ENCODE data around the gene DOCK8.
A peak's percentile ranks its signal among the peaks of the same experiment; 100 is the strongest.

DOCK8 gene

DNA sequence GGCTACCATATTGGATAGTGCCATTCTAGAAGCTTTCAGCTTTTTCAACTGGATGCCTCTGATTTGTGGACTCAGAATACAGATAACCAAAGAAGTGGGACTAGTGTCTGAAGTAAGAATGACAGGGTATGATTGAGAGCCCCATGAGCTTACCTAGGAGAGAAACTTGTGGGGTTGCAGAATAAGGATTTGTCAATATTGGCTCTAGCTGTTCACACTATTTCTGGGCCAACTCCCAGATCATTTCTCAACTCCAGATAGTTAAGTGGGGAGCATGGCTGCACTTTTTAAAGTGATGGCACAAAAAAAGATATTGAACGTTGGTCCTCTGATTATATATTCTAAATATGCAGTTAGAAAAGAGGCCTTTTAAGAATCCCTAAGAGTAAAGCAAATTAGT, 252.1 kb downstream of the DOCK8 start:
- no peak for DNase-seq

GRCh38 chr9:468766-469426, 254.2 kb downstream of the DOCK8 start:
- DNase-seq, result no peak

- DNase-seq, result peak; percentile 86
Observed at GRCh38 chr9:469672-470551, 255.2 kb downstream of the DOCK8 start.

GRCh38 chr9:470552-471194, 256.0 kb downstream of the DOCK8 start:
- no peak for DNase-seq

DNA sequence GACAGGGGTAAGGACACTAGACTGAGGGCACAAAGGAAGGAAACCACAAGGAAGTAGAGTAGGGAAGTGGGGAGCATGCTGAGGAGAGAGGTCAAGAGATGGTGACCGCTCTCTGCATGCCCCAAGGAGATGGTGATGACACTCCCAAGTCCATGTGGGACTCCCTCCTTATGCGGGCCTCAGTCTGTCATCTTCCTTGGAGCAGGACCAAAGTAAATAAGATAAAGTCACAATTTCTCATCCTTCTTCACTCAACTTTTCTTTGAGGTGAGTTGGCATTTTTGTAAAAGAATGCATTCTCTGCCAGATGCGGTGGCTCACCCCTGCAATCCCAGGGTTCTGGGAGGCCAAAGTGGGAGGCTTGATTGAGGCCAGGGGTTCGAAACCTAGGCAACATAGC, 256.7 kb downstream of the DOCK8 start:
- no peak for DNase-seq

- DNase-seq, result no peak
Observed at GRCh38 chr9:472479-473075, 257.9 kb downstream of the DOCK8 start.

DNA sequence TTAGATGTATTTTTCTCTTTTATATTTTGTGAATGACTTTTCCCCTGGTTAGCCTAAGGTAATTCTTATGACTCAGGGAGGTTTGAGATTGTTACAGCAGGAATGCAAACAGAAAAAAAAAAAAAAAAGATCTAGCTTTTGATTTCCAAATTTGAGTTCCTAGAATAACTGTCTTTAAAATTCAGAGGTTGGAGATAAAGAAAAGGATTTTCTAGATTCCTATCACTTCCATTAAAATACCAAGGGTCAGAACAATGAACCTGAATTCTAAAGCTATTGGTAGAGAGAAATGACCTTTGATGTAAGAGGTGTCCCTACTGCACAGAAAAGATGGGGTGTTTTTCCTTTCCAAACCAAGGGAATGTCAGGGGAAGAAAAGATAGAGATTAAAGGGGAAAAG, 262.5 kb downstream of the DOCK8 start:
- no peak for DNase-seq

GRCh38 chr9:479304-479970, 264.8 kb downstream of the DOCK8 start:
- no peak for DNase-seq

GRCh38 chr9:479971-480350, 265.3 kb downstream of the DOCK8 start:
- no peak for DNase-seq

DNA sequence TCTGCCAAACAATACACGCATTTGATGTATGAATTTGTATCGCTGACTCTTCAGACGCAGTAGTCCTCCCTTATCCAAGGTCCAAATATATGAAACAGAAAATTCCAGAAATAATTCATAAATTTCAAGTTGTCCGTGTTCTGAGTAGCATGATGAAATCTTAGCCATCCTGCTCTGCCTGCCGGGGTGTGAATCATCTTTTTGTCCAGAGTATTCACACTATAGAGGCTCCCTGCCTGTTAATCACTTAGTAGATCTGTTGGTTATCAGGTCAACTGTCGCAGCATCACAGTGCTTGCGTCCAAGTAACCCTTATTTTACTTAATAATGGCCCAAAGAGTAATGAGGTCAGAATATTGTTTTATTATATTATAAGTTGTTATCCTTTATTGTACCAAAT, 268.1 kb downstream of the DOCK8 start:
- no peak for DNase-seq

GRCh38 chr9:486156-486555, 271.5 kb downstream of the DOCK8 start:
- no peak for DNase-seq

GRCh38 chr9:487429-487828, 272.8 kb downstream of the DOCK8 start:
- no peak for DNase-seq

DNA sequence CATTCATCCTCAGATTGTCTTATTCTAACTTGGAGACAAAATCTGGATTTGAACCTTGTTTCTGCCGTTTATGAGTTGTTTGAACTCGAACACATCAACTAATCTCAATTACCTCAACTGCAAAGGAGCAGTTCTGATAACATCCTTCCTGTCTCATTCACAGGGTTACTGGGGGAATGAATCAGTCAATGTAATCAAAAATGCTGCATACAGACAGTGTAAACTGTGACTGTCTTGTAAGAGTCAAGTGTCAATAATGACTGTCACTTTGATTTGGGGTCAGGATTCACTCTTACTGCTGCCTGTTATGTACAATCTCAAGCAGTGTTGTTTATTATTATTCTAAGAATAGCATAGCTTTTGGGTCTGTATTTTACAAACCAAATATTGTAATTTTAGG, 273.8 kb downstream of the DOCK8 start:
- DNase-seq, result no peak

- DNase-seq, result no peak
Observed at GRCh38 chr9:489198-490197, 274.8 kb downstream of the DOCK8 start.

DNA sequence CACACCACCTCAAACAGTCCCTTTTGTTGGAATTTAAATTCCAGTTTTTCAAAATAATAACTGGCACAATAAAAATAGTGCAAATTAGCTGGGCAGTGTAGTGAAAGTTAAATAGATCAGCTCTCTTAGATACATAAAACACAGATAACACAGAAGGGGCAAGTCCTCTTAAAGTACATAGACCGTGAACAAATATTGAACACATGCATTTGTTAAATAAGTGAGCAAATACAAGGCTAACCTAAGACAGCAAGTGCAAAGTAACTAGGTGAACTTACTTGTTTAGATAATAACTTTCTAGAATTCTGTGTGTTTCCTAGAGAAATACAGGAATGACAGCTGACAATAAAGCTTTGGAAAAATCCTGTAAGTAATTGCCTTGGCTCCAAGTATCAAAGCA, 280.1 kb downstream of the DOCK8 start:
- no peak for DNase-seq

DNA sequence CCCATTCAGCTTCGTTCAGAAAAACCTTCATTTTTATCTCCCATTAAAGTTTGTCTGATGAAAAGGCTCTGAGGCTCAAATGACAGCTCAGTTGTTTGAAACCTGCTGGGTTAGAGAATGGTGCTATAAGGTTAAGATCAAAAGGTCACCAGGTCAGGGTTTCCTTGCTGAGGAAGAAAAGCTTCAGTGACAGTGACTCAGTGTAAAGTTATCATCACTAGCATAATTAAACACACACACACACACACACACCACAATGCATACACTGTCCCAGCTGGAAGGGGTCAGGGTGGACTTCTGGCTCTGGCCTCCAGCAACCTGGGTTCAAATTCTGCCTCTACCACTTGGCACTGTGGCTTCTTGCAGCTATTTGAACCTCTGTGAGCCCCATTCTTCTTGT, 281.1 kb downstream of the DOCK8 start:
- no peak for DNase-seq

GRCh38 chr9:503326-503725, 288.7 kb downstream of the DOCK8 start:
- no peak for DNase-seq

GRCh38 chr9:503881-504852, 289.5 kb downstream of the DOCK8 start, which contains the start of gene KANK1:
Gene KANK1, plus strand, starts transcription at chr9:504695.
- DNase-seq, result peak; percentile 44

DNA sequence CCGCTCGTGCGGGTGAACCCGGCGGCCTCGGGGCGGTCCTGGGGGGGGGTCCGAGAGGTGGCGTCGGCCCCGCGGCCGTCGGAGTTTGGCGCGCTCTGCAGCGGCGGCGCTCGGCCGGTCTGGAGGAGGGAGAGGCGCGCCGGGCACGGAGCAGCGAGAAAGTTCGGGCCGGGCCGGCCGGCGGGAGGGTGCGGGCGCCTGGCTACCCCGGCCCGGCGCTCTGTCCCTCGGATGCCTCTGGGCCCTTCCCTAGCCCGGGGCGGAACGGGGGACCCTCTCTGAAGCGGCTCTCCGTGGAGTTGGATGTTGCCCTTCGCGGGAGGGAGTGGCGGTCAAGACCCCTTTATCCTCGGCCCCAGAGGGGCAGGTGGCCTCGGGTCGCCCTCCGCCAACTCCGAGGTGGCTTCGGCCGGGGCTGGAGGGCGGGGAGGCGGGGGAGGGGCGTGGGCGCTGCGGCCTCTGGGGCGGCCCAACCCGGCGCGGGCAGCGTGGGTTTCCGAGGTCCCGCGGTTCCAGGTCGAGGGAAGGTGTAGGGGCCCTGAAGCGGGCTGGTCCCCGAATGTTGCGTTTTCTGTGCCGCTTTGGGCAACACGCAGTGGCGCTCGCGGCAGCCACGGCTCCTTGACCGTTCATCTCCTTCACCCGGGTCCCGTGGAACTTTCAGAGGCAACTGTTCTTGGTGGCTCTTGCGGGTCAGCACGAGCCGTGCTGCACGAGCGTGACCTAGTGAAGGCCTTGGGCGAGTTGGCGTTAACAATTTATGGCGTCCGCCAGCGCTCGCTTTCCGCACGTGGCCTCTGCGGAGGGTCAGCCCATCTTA, 290.5 kb downstream of the DOCK8 start:
- no peak for DNase-seq

All from fibroblast of skin of abdomen (primary cell).